Keratinocyte (primary cell): Measurements from ENCODE around the gene PNKD. TPM values are rescaled to one million over a fixed set of nuclear protein-coding genes. Genes with fewer than 3 reads are reported as not detected.

ENCODE experiments used
- DNase-seq: peaks from one replicate; pipeline ENCODE4 v3.0.0-alpha.2; 2011; ENCODE audit warnings: low read depth, missing footprints, low spot score
- FAIRE-seq: peaks from 2 replicates; lab custom pipeline; 2011; peaks lifted over from hg19 to GRCh38; lab: Jason Lieb, UNC
- H2AFZ ChIP-seq: 2 replicates; pipeline ENCODE4 v1.6.0; 2012; ENCODE audit warnings: low read length, control low read depth, inconsistent platforms; ENCODE audit not compliant: control insufficient read depth
- H3K27ac ChIP-seq: 2 replicates; pipeline ENCODE4 v1.5.1; 2011; ENCODE audit warnings: low read length; ENCODE audit not compliant: control insufficient read depth, insufficient read depth
- H3K27me3 ChIP-seq: 3 replicates; pipeline ENCODE4 v1.6.0; 2011; ENCODE audit warnings: low read length; ENCODE audit not compliant: control insufficient read depth, insufficient read depth; ENCODE audit errors: extremely low read depth
- H3K36me3 ChIP-seq, 2 experiments: 2 replicates in 1 of 2; 3 replicates in 1 of 2; pipeline ENCODE4 v1.5.1; 2011; ENCODE audit warnings: low read length in 2 of 2, mild to moderate bottlenecking in 1 of 2; ENCODE audit not compliant: control insufficient read depth in 2 of 2, insufficient read depth in 2 of 2; ENCODE audit errors: extremely low read depth in 1 of 2
- H3K4me1 ChIP-seq: 3 replicates; pipeline ENCODE4 v1.5.1; 2011; ENCODE audit warnings: low read length; ENCODE audit not compliant: control insufficient read depth, insufficient read depth; ENCODE audit errors: extremely low read depth
- H3K4me2 ChIP-seq: 3 replicates; pipeline ENCODE4 v1.6.0; 2011; ENCODE audit warnings: low read depth, low read length; ENCODE audit not compliant: control insufficient read depth, insufficient read depth; ENCODE audit errors: extremely low read depth
- H3K4me3 ChIP-seq, 3 experiments: fragments of 200-600 bp in 1 of 3; sonication (generic) in 1 of 3; 2 replicates in 2 of 3; 3 replicates in 1 of 3; pipeline ENCODE4 v1.5.1; 2011 to 2016; ENCODE audit warnings: low read length in 3 of 3, mild to moderate bottlenecking in 3 of 3, control low read depth in 2 of 3, inconsistent platforms in 1 of 3, low read depth in 1 of 3, mixed read lengths in 1 of 3, mixed run types in 1 of 3, moderate library complexity in 1 of 3; ENCODE audit not compliant: control insufficient read depth in 2 of 3, insufficient read depth in 2 of 3; ENCODE audit errors: extremely low read depth in 1 of 3
- H3K79me2 ChIP-seq: 2 replicates; pipeline ENCODE4 v1.6.0; 2012; ENCODE audit warnings: low read length; ENCODE audit not compliant: control insufficient read depth, insufficient read depth
- H3K9ac ChIP-seq: 3 replicates; pipeline ENCODE4 v1.6.0; 2011; ENCODE audit warnings: low read length; ENCODE audit not compliant: control insufficient read depth, insufficient read depth; ENCODE audit errors: extremely low read depth
- H3K9me1 ChIP-seq: 3 replicates; pipeline ENCODE4 v1.6.0; 2011; ENCODE audit warnings: low read length; ENCODE audit not compliant: control insufficient read depth, insufficient read depth; ENCODE audit errors: extremely low read depth
- H3K9me3 ChIP-seq: 2 replicates; pipeline ENCODE4 v1.5.1; 2012; ENCODE audit warnings: low read depth, low read length; ENCODE audit not compliant: control insufficient read depth
- H4K20me1 ChIP-seq: 3 replicates; pipeline ENCODE4 v1.6.0; 2011; ENCODE audit warnings: low read length; ENCODE audit not compliant: control insufficient read depth, insufficient read depth; ENCODE audit errors: extremely low read depth
- CTCF ChIP-seq, 3 experiments: IDR thresholded peaks in 1 of 3; conservative IDR thresholded peaks in 1 of 3; optimal IDR thresholded peaks in 1 of 3; 2 replicates in 2 of 3; 3 replicates in 1 of 3; pipeline versions ENCODE3 to v1.5.1; 2011; ENCODE audit warnings: low read length in 3 of 3, mild to moderate bottlenecking in 3 of 3, moderate library complexity in 2 of 3, control low read depth in 1 of 3, inconsistent platforms in 1 of 3; ENCODE audit not compliant: insufficient read depth in 2 of 3; ENCODE audit errors: extremely low read depth in 1 of 3
- EZH2 ChIP-seq: IDR thresholded peaks from one replicate; pipeline ENCODE4 v1.6.1; 2012; ENCODE audit warnings: inconsistent platforms, mild to moderate bottlenecking, low read length, moderate library complexity
- dilution Hi-C: fragments of 300-500 bp; cut with MboI; formaldehyde crosslinking; loops from one replicate; pipeline ENCODE4 v1.7.0; 2020; ENCODE audit warnings: low sequenced_read_pairs; ENCODE audit not compliant: extremely low pct_ligation_motif_present
- polyA plus RNA-seq, 5 experiments: library from polyadenylated mRNA; depleted of rRNA in 3 of 5; stranded (reverse) in 3 of 5; stranded (forward) in 1 of 5; unstranded in 1 of 5; fragments of >200 nt; gene quantifications; 1 replicate in 1 of 5; 2 replicates in 3 of 5; 3 replicates in 1 of 5; pipeline versions ENCODE4 v1.2.1 to v1.2.3, GENCODE V29; 2011 to 2012; ENCODE audit warnings: missing spikeins in 2 of 5, low read depth in 1 of 5, low replicate concordance in 1 of 5

Gene PNKD
- polyA plus RNA-seq, 1 donor (not counting 4 experiments of a cell fraction or from before 2014, with no cell fraction given) = 22.8 TPM

- H3K9me3 ChIP-seq = no peaks in the 10 kb centered on the region
- FAIRE-seq (no peak), DNase-seq (no peak)
- H3K79me2 ChIP-seq = no peaks in the 10 kb centered on the region
- H3K4me3 ChIP-seq = no peak overlapping the region
- H3K27ac ChIP-seq = no peak overlapping the region
- no peaks in the 10 kb centered on the region for H3K36me3 ChIP-seq
- H2AFZ ChIP-seq = no peak overlapping the region
- no peaks in the 10 kb centered on the region for H3K27me3 ChIP-seq
- no peak overlapping the region for H3K4me2 ChIP-seq
- H3K9ac ChIP-seq = no peak overlapping the region
- no peaks in the 10 kb centered on the region for H3K9me1 ChIP-seq
- H4K20me1 ChIP-seq = no peaks in the 10 kb centered on the region
- H3K4me1 ChIP-seq = peaks cover 12% of the 10 kb centered on the region
- dilution Hi-C loops = no loop called here
- TF ChIP-seq EZH2 = no peak
Observed at GRCh38 chr2:218344090-218344754, 73.9 kb downstream of the PNKD start.

GRCh38 chr2:218344755-218345417 lies 74.6 kb downstream of the PNKD start:
- Histone ChIP-seq H3K27me3 (no peaks in the 10 kb centered on the region), H2AFZ (no peak overlapping the region), H3K27ac (no peak overlapping the region), H4K20me1 (no peaks in the 10 kb centered on the region), H3K4me3 (no peak overlapping the region), H3K9me1 (no peaks in the 10 kb centered on the region), H3K36me3 (no peaks in the 10 kb centered on the region), H3K79me2 (no peaks in the 10 kb centered on the region), H3K9me3 (no peaks in the 10 kb centered on the region), H3K4me1 (peaks cover 12% of the 10 kb centered on the region), H3K9ac (no peak overlapping the region), H3K4me2 (no peak overlapping the region)
- TF ChIP-seq CTCF (optimal IDR thresholded peaks at IDR 0.05 in 1 of 3, IDR thresholded peaks at IDR 0.05 in 1 of 3, conservative IDR thresholded peaks at IDR 0.05 in 1 of 3; ENCODE audit: extremely low read depth in 1 of 3, insufficient read depth in 2 of 3, low read length in 3 of 3) (no peak), EZH2 (no peak)
- no peak for FAIRE-seq
- no peak for DNase-seq
- dilution Hi-C loops = no loop called here
